ENCODE data around the gene CYP19A1.
A peak's percentile ranks its signal among the peaks of the same experiment; 100 is the strongest.
"Not testable (repeated sequence)": the region's sequence is repeated elsewhere in the genome, so short reads cannot be mapped to it uniquely, and the experiment has no call there.

The CYP19A1 gene

GRCh38 chr15:51298620-51299019, 39.8 kb downstream of the CYP19A1 start:
- DNase-seq (ENCODE audit: low spot score): no peak

- DNase-seq (ENCODE audit: low spot score): no peak
Measured at GRCh38 chr15:51290720-51291119, 47.7 kb downstream of the CYP19A1 start.

GRCh38 chr15:51289290-51289689, 49.1 kb downstream of the CYP19A1 start:
- no peak for DNase-seq (ENCODE audit: low spot score)

GRCh38 chr15:51288143-51289065, 50.0 kb downstream of the CYP19A1 start:
- DNase-seq (ENCODE audit: low spot score): peak; percentile 51

GRCh38 chr15:51286816-51287215, 51.6 kb downstream of the CYP19A1 start:
- DNase-seq (ENCODE audit: low spot score): no peak

- DNase-seq (ENCODE audit: low spot score): no peak
Measured at GRCh38 chr15:51285399-51285798, 53.0 kb downstream of the CYP19A1 start.

GRCh38 chr15:51284871-51285270, 53.5 kb downstream of the CYP19A1 start:
- no peak for DNase-seq (ENCODE audit: low spot score)

- DNase-seq (ENCODE audit: low spot score): no peak
Measured at GRCh38 chr15:51283026-51283425, 55.4 kb downstream of the CYP19A1 start.

- DNase-seq (ENCODE audit: low spot score): not testable (repeated sequence)
Measured at GRCh38 chr15:51282241-51282640, 56.2 kb downstream of the CYP19A1 start.

GRCh38 chr15:51281368-51281967, 56.9 kb downstream of the CYP19A1 start:
- DNase-seq (ENCODE audit: low spot score): peak; percentile 83

- no peak for DNase-seq (ENCODE audit: low spot score)
Measured at GRCh38 chr15:51280838-51281237, 57.6 kb downstream of the CYP19A1 start.

GRCh38 chr15:51279391-51279790, 59.0 kb downstream of the CYP19A1 start:
- no peak for DNase-seq (ENCODE audit: low spot score)

GRCh38 chr15:51277101-51277500, 61.3 kb downstream of the CYP19A1 start:
- no peak for DNase-seq (ENCODE audit: low spot score)

- DNase-seq (ENCODE audit: low spot score): no peak
Measured at GRCh38 chr15:51274956-51275355, 63.4 kb downstream of the CYP19A1 start.

- DNase-seq (ENCODE audit: low spot score): no peak
Measured at GRCh38 chr15:51270706-51271105, 67.7 kb downstream of the CYP19A1 start.

- DNase-seq (ENCODE audit: low spot score): no peak
Measured at GRCh38 chr15:51269496-51269895, 68.9 kb downstream of the CYP19A1 start.

GRCh38 chr15:51267703-51268083, 70.7 kb downstream of the CYP19A1 start:
- DNase-seq (ENCODE audit: low spot score): peak; percentile 50

- DNase-seq (ENCODE audit: low spot score): peak; percentile 64
Measured at GRCh38 chr15:51267051-51267702, 71.2 kb downstream of the CYP19A1 start.

GRCh38 chr15:51266656-51267050, 71.7 kb downstream of the CYP19A1 start:
- peak; percentile 42 for DNase-seq (ENCODE audit: low spot score)

- DNase-seq (ENCODE audit: low spot score): no peak
Measured at GRCh38 chr15:51265037-51265555, 73.3 kb downstream of the CYP19A1 start.

- DNase-seq (ENCODE audit: low spot score): no peak
Measured at GRCh38 chr15:51263726-51264125, 74.7 kb downstream of the CYP19A1 start.

GRCh38 chr15:51263116-51263515, 75.3 kb downstream of the CYP19A1 start:
- DNase-seq (ENCODE audit: low spot score): no peak

- no peak for DNase-seq (ENCODE audit: low spot score)
Measured at GRCh38 chr15:51262463-51262862, 75.9 kb downstream of the CYP19A1 start.

Data from AG20443 (cell line).